HUDEP-2 (cell line): Measurements from ENCODE around the gene GATB.
"Not testable (repeated sequence)": the region's sequence is repeated elsewhere in the genome, so short reads cannot be mapped to it uniquely, and the experiment has no call there.

Source experiments
- DNase-seq, 76 experiments: peaks; one replicate each; lab custom pipeline; 2025; ENCODE audit not compliant: unreplicated experiment in 76 of 76; lab: John Stamatoyannopoulos, UW

GATB gene

DNA sequence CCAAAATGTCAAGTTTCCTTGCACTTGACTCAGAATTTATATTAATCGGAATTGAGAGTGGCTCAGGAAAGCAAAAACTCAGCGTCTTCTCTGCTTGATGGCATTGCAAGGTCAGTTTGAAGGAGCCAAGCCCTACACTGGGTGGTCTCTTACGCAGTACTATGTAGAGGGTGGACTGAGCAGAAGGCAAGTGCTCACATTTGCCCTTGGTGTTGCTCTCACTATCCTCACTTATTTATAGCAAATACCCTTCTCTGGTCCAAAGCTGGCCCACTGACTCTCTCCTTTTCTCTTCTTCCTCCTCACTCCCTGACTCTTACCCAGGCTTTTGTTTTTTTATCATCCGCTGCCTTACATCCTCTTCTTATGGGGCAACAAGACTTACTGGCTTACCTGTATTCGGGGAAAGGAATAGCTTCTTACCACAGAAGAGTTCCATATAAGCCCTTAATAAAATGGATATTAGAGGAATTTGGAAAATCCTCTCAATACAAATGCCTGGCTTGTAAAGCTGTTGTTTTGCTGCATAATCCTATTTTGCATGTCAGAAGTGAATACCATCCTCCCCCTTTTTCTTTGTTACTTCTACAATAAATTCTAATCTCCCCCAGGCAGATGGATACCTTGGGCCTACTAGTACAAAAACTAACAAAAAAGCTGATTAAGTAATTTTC, 24.8 kb upstream of the GATB start:
- no peak for DNase-seq

DNA sequence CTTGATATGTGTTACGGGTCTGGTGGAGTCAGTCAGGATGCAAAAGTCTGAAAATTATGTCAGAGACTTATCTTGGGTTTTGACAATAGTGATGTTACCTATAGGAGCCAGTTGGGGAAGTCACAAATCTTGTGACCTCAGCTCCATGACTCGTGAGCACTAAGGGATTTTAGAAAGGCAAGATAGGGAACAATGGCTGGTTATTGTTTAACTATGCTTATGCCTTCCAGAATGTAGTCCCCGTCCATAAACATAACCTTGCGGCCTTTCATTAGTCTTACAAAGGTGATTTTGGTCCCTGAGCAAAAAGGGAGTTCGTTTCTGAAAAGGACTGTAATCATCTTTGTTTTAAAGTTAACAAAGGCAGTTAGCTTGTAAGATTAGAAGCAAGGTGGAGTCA, 23.9 kb upstream of the GATB start:
- no peak for DNase-seq

DNA sequence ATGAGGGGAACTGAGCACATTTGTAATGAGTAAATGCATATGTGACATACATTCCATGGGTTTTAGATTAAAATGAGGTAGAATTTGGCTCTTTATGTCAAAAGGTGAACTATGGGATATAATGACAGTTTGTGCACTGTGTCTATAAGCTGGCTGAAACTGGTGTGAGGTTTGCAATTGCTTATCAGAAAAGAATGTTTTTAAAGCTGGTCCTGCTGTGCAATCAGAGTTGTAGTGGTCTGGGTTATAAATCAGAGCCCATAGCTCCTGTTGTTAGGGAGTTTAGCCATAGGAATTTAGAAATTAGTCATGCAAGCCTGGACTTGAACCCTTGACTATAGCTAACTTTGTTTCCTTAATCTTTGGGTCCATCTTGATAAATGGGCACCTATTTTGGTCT, 23.1 kb upstream of the GATB start:
- DNase-seq: no peak

DNA sequence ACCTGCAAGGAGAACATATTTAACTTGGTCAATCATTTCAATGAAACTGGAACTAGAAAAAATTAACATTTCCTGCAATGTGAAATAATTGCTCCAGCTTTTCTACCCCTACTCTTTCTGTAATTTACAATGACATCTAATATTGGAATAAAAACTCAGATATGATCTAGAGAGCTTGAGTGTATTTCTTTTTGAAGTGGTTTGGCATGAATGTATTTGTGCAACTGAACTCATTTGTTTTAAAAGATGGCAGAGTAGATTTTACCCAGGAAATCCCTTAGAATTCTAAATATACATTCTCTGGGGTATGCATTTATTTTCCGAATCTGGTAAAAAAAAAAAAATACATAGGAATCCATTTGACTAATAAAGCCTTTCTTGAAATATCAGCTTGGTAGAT, 21.5 kb upstream of the GATB start:
- no peak for DNase-seq

DNA sequence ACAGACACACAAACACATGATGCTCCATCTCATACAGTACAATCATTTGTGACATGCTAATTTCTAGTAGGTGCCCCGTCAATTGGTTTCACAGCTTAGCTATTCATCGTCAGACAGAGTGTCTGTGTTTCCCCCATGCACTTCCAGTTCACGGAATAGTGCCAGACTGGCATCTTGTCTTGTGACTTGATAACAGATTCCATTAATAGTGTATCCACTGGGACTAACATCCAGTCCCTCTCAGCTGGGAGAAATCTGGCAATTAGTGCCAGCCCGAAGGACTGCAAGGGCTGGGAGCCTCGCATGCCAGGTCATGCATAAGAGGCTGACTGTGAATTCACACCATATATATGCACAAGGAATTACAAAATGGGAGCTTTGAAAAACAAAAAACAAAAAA, 20.2 kb upstream of the GATB start:
- no peak for DNase-seq

DNA sequence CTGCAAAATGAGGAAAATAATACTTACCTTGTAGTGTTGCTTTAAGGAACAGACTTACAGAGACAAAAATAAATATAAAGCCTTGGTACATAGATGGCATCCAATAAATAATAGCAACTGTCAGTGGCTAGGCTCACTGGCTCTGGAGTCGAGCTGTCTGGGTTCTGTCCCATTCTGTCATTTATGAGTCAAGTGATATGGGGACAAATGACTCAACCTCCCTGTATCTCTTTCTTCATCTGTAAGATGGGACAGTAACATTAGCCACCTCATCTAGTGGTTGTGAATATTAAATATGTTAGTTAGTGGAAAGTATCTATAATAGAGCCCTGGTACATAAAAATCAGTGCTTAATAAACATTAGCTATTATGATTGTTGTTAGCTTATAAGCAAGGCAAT, 16.7 kb upstream of the GATB start:
- no peak for DNase-seq

DNA sequence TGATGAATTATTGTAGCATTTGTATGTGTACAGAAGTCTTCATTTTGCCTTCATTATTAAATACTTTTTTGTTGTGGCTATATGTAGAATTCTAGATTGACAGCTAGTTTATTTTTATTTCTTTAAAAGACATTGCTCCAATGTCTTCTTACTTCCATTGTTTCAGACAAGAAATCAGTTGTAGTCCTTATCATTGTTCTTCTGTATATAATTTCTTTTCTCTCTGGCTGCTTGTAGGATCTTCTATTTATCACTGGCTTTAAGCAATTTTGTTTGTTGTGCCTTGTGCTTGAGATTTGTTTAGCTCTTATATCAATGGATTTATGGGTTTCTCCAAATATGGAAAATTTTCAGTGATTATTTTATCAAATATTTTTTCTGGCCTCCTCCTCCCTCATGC, 13.5 kb upstream of the GATB start:
- no peak for DNase-seq

DNA sequence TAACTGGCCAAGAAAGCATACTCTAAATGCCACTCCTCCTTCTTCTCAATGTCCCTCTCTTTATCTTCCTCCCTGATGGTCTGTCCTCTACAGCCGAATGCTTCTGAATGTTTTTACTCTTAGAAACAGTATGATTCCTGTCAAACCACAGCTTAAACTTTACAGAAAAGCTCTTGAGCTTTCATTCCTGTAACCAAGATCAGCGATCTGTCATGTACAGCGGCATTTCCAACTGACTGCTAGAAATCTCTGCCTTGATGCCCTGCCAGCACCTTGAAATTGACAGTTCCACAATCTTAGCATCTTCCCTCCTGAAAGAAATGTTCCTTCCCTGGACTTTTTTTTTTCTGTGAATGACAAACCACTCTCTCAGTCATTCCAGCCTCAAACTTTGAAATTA, 11.5 kb upstream of the GATB start:
- no peak for DNase-seq

DNA sequence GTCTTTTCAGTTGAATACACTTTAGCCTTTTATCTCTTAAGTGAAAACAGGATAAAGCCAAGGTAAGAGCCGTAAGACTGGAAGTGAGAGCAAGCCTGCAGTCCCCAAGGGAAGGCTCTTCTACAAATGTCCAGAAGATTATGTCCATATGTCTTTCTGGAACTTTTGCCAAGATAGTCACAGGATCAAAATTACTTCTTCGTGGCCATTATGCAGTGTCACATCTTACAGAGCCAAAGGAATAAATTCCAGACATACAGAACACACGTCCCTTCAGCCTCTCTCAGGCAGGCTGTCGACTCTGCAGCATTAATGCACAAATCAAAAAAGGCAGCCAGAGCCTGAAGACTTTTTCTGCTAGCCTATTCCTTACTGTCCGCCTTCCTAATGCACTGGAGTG, 10.9 kb upstream of the GATB start:
- no peak for DNase-seq

DNA sequence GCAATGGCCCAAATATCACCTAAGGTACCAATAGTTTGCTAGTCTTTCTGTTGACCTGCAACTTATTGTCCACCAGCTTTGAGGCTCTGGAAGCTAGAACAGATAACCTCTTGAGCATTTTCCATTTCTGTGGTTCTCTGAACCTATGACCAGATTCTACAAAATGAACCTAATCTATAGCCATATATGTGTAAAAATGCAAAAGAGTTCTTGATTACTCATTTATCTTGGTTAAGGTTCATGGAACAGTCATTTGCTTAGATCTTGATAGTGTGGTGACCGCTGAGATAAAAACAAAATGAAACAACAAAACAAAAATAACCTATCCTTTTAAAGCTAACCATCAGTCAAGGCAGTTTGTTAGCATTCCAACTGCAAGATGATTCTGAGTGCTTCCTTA, 9.3 kb upstream of the GATB start:
- no peak for DNase-seq

DNA sequence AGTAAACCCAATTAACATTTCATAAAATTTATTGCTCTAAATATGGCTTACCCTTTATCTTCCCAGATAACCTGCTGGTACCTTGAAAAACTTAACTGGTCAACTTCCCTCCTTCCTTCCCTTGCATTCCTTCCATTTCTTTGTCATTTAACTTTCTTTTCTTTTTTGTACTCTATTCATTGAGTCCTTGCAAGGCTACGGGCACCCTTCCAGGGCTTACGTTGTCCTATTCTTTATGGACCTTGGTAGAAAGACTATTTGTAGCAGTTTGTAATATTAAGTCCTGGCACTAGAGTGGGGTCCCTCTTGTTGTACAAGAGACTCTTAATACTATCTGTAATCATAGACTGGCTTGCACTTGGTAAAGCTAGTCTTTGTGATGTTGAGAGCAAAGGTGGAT, 8.0 kb upstream of the GATB start:
- DNase-seq: no peak

DNA sequence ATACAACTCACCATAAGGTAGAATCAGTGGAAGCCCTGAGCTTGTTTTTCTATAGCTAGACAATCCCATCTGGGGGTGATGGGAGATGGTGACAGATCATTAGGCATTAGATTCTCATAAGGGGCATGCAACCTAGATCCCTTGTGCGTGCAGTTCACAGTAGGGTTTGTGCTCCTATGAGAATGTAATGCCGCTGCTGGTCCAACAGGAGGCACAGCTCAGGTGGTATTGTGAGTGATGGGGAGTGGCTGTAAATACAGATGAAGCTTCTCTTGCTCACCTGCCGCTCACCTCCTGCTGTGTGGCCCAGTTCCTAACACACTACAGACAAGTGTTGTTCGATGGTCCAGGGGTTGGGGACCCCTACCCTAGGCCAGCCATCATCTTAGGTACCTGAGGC, 5.9 kb upstream of the GATB start:
- DNase-seq: no peak

DNA sequence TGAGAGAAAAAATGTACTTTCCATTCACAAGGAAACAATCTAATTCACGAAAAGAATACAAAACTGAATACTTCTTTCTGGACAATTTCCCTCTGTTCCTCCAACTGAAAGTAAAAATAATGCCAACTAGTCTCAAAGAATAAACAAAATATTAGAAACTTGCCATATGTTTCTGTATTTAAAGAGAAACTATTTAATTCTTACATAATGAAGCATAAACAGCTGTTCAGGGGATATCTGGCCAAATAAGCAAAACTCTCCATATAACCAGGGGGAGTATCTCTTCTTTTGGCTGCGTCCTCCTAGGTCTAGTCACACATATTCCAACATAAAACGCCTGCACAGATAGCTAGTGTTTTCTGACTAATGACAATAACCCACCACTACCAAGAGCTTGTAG, 805 bp downstream of the GATB start:
- DNase-seq: peak in 1 of 76 experiments; percentile 5

DNA sequence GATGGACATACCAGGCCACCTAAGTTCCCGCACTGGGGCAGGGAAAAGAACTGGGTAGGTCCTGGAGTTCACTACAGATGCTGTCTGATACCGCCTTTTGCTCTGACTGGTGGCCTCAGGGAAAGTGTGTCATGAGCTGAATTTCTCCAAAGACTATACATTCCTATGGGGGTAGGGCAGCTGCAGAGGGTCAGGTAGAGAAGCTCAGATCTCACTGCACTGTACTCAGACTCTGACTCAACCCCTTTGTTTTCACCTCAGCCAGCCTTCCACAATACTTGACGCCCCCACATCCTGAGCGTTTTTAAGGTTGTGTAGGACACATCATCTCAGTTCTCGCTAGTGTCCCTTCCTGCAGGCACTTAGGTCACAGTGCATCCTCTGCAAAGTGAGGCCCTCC, 7.8 kb downstream of the GATB start:
- DNase-seq: no peak

DNA sequence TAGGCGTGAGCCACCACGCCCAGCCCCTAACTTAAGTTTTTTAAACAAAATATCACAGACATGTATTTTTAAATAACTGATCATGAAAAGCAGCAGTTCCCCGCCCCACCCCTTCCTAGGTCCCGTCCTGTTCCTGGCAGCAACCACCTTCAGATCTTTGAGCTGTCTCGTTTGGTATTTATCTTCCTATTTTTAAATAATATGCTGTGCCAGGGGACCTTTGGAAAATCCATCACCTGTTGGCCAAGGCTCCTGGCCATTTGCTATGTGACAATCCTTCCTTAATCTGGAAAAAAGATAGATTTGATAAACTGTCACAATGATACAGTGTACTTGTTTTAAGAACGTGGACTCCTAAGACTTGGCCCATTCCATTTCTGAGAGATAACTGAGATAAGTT, 10.7 kb downstream of the GATB start:
- DNase-seq: no peak

DNA sequence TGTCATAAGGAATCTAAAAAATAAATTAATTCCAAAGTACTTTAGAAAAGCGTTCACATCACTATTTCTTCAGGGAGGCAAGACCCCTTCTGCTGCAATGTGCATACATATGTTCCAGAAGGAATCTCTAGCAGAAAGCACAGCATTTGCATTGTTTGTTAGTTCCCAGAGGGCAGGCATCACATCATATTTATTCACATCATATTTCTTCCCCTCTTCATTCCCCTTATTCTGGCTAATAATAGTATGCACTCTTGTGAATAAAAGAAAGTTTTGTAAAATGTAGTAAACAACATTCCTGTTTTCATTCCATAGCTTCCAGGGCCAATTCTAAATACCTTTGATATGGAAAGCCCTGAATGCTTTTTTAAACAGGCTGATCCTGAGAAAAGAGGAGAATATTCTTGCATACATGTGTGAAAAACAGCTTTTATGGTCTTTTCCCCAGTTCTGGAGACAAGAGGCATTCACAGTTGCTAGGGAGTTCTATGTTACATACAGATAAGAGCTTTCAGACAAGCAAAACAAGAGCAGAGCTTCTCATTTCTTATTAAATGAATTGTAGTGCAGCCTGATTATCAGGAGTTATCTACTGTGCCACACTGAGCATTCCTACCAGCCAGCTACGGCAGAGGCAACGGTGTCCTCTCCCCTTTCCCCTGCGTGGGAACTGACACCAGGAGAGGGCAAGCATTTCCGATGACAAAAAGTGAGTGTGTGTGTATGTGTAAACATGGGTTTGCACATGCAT, 15.2 kb downstream of the GATB start:
- DNase-seq: peak in 69 of 76 experiments; percentile 1 to 80 (median 45)

DNA sequence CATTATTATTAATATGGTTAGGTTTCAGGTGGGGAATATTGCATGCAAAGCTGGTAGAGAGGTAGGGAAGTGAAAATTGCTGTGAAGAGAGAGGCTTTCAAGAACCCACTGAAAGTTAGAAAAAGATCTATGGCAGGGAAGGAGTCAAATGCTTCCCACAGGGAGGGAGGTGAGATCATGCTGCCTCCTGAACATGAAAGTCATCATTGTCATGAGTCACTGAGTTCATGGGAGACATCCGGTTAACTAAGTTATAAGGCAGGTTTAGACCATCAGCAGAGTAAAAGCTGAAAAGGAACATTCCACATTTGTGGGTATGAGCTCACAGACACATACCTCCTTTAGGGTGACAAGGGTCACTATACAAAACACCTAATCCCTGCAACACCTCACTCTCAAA, 16.2 kb downstream of the GATB start:
- peak in 3 of 76 experiments; percentile 6 to 24 (median 7) for DNase-seq

DNA sequence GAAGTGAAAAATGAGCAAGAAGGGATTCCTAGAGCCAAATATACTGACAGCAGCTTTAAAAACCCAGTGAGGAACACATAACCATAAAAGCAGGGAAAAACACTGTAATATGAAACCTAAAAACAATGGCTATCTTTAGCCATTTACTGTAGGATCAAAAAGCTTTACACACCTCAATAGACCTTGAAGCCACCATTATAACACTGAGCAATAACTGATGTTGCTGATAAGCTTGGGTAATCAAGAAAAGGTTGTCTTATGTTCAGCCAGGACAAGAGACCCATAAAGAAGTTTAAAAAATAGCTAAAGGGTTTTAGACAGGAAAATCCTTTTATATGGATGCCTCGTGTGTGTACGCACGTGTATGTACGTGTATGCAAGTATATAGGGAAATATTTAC, 16.9 kb downstream of the GATB start:
- DNase-seq: no peak

DNA sequence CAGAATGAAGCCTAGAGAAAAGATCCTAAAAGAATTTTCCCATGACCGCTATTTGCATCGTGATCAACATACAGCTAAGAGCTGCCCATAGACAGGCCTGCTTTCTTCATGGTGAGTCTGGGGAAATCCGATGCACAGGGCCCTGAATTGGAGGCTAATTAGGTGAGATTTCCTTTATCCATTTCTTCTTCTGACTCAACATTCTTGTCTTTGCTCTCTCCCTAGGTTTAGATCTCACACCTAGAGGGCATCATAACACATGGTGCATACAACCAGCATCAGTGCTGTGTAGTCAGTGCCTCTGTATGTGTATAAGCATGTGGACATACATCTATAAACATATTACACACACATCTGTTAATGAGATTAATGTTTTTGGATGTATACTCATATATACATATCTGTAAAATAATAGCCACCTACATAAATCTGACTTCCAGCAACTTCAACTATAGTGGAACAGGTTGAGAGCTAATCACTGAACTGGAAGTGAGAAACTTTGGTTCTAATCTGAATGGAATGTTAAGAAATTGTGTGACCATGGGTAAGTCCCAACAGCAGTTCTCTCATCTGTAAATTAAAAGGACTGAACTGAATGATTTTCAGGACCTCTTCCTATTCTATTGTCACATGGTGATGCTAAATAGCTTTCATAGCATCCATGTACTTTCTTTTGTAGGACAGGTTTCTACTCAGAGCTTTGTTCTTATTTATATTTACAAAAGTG, 17.5 kb downstream of the GATB start:
- no peak for DNase-seq

DNA sequence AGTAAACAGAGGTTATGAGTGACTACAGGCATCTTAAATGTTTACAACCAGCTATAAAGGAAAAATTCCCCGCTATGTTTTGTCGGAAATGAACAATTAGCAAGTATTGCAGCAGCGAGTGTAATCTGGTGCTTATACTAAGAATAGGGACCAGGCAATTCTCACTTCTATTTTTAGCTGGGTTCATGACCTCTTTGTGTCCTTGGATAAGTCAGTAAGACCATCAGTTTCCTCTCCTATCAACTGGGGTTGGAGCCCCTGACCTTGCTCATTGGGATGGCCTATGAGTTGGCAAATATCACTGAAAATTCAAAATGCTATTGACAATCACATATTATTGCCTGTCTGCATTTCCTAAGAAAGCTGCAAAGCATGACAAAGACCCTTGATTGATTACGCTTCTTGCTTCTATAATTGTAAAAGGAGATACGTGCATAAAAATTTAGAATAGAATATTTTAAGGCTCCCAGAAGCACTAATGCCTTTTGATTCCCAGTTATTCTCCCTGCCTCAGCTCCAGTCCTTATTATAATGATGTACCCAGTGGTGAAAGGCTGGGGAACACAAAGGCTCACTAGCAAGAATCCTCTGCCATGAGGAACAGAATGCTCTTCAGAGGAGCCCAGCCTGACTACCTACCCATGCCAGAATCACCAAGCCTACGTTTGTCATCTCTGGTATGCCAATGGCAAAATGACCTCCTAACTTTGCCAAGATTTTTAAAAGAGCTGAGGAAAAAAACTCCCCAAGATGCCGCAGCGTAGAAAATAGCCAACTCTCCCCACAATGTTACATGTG, 21.9 kb downstream of the GATB start:
- no peak for DNase-seq

DNA sequence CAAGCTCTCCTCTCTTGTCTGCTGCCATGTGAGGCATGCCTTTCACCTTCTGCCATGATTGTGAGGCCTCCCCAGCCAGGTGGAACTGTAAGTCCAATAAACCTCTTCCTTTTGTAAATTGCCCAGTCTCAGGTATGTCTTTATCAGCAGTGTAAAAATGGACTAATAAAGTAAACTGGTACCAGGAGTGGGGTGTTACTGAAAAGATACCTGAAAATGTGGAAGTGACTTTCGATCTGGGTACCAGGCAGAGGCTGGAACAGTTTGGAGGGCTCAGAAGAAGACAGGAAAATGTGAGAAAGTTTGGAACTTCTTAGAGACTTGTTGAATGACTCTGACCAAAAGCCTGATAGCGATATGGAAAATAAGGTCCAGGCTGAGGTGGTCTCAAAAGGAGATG, 24.0 kb downstream of the GATB start:
- not testable (repeated sequence) for DNase-seq
